NAMALWA (cell line): ENCODE measurements around the gene NEURL4.

Source experiments
- DNase-seq: peaks from one replicate; pipeline ENCODE4 v3.0.0-alpha.2; 2015; ENCODE audit warnings: low spot score

Gene NEURL4

DNA sequence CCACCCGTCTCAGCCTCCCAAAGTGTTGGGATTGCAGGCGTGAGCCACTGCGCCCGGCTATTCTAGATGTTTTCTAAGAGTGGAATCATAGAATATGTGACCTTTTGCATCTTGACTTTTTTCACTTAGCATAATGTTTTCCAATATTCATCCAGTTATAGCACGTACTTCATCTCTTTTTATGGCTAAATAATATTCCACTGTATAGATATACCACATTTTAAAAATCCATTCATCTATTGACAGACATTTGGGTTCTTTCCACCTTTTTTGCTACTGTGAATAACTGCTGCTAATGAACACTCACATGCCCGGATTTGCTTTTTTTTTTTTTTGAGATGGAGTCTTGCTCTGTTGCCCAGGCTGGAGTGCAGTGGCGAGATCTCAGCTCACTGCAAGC is 25.0 kb downstream of the NEURL4 start:
- DNase-seq, result no peak

- peak; percentile 61 for DNase-seq
Measured at GRCh38 chr17:7296189-7296861, 32.8 kb downstream of the NEURL4 start.

GRCh38 chr17:7295230-7296180 is 33.6 kb downstream of the NEURL4 start:
- DNase-seq, result no peak

GRCh38 chr17:7294614-7295153 is 34.5 kb downstream of the NEURL4 start, which contains the start of gene YBX2:
Gene YBX2 (minus strand): TSS chr17:7294639. CDS start chr17:7294500, 139 bp downstream.
- peak; percentile 81 for DNase-seq

GRCh38 chr17:7293816-7294613 is 35.1 kb downstream of the NEURL4 start:
- DNase-seq, result no peak

- DNase-seq, result no peak
Measured at GRCh38 chr17:7293159-7293558, 36.0 kb downstream of the NEURL4 start.

DNA sequence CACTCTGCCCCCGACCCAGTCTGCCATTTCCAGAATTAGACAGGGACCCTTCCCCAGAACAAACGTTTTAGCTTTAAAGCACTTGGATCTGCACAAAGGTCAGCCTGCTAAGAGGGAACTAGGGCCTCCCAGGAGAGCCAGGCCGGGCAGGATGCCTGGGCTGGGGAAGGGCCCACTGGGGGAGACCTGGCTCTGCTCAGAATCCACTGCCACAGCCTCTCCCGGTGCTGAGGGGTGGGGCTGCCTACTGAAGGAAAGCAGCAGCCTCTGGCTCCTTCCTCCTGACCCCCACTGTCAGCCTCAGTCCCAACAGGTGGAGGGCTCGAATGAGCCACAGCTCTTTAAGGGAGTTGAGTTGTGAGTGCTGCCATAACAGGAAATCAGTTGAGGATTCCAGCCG is 36.4 kb downstream of the NEURL4 start:
- DNase-seq, result no peak

- no peak for DNase-seq
Measured at GRCh38 chr17:7292194-7292593, 36.9 kb downstream of the NEURL4 start.

DNA sequence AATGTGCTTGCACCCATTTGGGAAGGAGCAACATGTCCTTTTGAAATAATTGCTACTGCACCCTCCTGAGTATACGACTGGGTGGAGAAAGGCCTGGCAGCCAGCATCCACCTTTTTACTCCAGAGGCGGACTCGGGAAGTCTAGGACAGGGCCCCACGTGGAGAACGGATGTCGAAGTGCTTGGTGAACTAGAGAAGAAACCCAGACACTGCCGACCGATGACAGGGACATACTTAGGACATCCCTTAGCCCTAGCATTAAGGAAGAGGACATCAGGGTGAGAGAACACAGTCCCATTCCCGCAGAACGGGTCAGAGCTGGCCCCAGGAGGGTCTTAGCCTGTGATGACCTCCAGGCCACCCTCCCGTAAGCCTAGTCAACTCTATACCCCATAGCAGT is 38.5 kb downstream of the NEURL4 start:
- DNase-seq, result no peak

DNA sequence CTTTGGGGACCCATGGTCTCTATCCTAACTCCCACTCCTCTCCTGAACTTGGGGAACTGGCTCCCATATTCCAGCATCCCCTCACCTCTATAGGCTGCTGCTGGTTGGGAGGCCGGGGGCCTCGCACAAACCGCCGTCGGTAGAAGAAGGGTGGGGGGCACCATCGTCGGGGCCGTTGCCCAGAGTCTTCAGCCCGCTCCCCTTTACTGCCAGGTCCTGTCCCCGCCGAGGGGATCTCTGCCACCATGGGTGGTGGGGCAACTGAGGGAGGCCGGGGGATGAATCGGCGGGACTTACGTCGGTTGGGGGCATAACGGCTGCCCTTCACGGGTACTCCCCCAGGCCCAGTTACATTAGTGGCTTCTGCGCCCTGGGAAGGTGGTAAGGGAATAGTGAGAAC is 39.0 kb downstream of the NEURL4 start:
- DNase-seq, result no peak

DNA sequence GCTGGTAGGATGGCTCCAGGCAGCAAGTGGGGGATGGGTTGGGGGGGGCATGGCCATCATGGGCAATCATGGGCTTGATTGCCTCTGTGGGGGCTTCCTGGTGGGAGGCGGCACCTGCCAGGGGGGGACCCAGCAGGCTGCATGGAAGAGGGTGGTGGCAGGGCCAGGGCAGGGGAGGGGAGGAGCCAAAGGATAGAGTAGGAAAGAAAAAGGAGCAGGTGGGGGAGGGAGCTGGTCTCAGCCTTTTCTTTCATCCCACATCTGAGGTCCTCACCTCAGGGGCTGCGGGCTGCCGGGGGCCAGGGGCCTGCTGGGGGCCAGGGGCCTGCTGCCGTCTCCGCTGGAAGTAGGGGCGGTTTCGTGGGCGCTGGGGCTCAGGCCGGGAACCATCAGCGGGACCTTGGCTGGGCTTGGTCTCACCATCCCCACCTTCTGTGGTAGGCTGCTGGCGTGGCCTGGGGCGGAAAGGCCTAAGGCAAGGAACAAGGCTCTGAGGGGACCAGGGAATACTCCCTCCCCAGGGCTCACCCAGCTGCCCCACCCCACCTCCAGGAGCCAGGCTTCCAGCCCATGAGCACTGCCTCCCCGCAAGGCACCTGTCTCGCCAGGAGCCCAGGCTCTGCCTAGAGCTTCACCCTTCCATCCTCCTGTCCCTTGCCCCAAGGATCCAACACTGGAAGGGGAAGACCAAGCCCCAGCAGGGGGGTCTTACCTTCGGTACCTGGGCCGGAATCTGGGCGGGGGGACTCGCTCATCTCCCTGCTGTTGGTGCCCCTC is 39.7 kb downstream of the NEURL4 start:
- no peak for DNase-seq

- DNase-seq, result no peak
Measured at GRCh38 chr17:7285679-7286078, 43.5 kb downstream of the NEURL4 start.

DNA sequence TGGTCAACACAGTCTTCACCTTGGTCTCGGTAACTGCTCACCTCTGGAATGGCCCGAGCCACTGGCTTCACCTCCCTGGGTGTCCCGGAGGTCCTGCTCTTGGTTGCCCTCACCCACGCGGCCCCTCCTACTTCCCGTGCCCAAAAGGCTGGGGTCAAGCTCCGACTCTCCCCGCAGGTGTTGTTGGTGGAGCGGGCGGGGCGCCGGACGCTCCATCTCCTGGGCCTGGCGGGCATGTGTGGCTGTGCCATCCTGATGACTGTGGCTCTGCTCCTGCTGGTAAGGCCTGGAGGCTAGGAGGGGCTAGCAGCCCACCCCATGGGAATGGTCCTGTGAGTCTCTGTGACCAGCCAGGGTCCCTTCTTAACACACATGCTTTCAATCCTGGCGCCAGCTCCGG is 44.2 kb downstream of the NEURL4 start:
- DNase-seq, result no peak

DNA sequence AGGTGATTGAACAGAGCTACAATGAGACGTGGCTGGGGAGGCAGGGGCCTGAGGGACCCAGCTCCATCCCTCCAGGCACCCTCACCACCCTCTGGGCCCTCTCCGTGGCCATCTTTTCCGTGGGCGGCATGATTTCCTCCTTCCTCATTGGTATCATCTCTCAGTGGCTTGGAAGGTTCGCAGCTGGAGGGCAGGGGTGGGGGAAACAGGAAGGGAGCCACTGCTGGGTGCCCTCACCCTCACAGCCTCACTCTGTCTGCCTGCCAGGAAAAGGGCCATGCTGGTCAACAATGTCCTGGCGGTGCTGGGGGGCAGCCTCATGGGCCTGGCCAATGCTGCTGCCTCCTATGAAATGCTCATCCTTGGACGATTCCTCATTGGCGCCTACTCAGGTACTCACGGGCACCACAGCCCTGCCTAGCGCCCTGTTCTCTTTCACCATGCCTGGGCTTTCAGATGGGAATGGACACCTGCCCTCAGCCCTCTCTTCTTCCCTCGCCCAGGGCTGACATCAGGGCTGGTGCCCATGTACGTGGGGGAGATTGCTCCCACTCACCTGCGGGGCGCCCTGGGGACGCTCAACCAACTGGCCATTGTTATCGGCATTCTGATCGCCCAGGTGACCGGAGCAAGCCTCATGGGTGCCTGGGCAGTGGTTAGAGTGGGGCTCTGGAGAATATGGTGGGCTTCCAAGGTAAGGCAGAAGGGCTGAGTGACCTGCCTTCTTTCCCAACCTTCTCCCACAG is 45.5 kb downstream of the NEURL4 start:
- no peak for DNase-seq

- DNase-seq, result peak; percentile 35
Measured at GRCh38 chr17:7282752-7283321, 46.3 kb downstream of the NEURL4 start.

- DNase-seq, result no peak
Measured at GRCh38 chr17:7281953-7282751, 47.0 kb downstream of the NEURL4 start.

GRCh38 chr17:7281074-7281952 is 47.8 kb downstream of the NEURL4 start, which contains the start of gene SLC2A4:
Gene SLC2A4 (plus strand): TSS chr17:7281718. CDS start chr17:7281935, 217 bp downstream.
- DNase-seq, result peak; percentile 92

GRCh38 chr17:7280519-7281073 is 48.5 kb downstream of the NEURL4 start:
- DNase-seq, result peak; percentile 91
